Measurements from ENCODE around the gene IL31RA.

GRCh38 chr5:55969956-55970355 lies 118.8 kb downstream of the IL31RA start:
- no peak for TF ChIP-seq POLR2A (IDR thresholded peaks at IDR 0.05; ENCODE audit: low read length)
- TF ChIP-seq HDAC2 (IDR thresholded peaks at IDR 0.05) = no peak
- TF ChIP-seq, protein P1, sequence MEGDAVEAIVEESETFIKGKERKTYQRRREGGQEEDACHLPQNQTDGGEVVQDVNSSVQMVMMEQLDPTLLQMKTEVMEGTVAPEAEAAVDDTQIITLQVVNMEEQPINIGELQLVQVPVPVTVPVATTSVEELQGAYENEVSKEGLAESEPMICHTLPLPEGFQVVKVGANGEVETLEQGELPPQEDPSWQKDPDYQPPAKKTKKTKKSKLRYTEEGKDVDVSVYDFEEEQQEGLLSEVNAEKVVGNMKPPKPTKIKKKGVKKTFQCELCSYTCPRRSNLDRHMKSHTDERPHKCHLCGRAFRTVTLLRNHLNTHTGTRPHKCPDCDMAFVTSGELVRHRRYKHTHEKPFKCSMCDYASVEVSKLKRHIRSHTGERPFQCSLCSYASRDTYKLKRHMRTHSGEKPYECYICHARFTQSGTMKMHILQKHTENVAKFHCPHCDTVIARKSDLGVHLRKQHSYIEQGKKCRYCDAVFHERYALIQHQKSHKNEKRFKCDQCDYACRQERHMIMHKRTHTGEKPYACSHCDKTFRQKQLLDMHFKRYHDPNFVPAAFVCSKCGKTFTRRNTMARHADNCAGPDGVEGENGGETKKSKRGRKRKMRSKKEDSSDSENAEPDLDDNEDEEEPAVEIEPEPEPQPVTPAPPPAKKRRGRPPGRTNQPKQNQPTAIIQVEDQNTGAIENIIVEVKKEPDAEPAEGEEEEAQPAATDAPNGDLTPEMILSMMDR (IDR thresholded peaks at IDR 0.05) = no peak
- TF ChIP-seq, protein P2, sequence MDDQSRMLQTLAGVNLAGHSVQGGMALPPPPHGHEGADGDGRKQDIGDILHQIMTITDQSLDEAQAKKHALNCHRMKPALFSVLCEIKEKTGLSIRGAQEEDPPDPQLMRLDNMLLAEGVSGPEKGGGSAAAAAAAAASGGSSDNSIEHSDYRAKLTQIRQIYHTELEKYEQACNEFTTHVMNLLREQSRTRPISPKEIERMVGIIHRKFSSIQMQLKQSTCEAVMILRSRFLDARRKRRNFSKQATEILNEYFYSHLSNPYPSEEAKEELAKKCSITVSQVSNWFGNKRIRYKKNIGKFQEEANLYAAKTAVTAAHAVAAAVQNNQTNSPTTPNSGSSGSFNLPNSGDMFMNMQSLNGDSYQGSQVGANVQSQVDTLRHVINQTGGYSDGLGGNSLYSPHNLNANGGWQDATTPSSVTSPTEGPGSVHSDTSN (IDR thresholded peaks at IDR 0.05) = no peak
- TF ChIP-seq, protein P3, sequence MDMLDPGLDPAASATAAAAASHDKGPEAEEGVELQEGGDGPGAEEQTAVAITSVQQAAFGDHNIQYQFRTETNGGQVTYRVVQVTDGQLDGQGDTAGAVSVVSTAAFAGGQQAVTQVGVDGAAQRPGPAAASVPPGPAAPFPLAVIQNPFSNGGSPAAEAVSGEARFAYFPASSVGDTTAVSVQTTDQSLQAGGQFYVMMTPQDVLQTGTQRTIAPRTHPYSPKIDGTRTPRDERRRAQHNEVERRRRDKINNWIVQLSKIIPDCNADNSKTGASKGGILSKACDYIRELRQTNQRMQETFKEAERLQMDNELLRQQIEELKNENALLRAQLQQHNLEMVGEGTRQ (IDR thresholded peaks at IDR 0.05) = no peak
- no peak for TF ChIP-seq NPAS2 (CRISPR knock-in tag; IDR thresholded peaks at IDR 0.05; ENCODE audit: borderline replicate concordance)
- no peak for TF ChIP-seq EHF (CRISPR knock-in tag; IDR thresholded peaks at IDR 0.05)
- no peak for TF ChIP-seq NR3C1 (IDR thresholded peaks at IDR 0.05)
- TF ChIP-seq CHD4 (IDR thresholded peaks at IDR 0.05; ENCODE audit: borderline replicate concordance) = no peak
- TF ChIP-seq, protein P4, sequence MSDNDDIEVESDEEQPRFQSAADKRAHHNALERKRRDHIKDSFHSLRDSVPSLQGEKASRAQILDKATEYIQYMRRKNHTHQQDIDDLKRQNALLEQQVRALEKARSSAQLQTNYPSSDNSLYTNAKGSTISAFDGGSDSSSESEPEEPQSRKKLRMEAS (IDR thresholded peaks at IDR 0.05) = no peak
- no peak for TF ChIP-seq MYC (IDR thresholded peaks at IDR 0.05; ENCODE audit: borderline replicate concordance, low read length)

Measured in A549 (cell line).